Adipose tissue (tissue), 3 donors: Measurements from ENCODE around the gene LRRC2. TPM values are rescaled to one million over a fixed set of nuclear protein-coding genes. Genes with fewer than 3 reads are reported as not detected.
"Not testable (repeated sequence)": the region's sequence is repeated elsewhere in the genome, so short reads cannot be mapped to it uniquely, and the experiment has no call there.

Source experiments
- H3K27ac ChIP-seq: one replicate; pipeline ENCODE4 v1.5.1; 2013; ENCODE audit warnings: low read depth, low read length
- WGBS, 3 donors: extraction: QIAGEN DNeasy Blood & Tissue Kit; methylation state at CpG; one replicate each; pipeline ENCODE4 v1.1.7; 2013; 5-methylcytosine and 5-hydroxymethylcytosine counted together
- polyA plus RNA-seq, 3 donors: library from polyadenylated mRNA; stranded (reverse); fragments of 200-250 nt; gene quantifications; one replicate each; pipeline ENCODE4 v1.2.3, GENCODE V29; 2013
- donor health status: healthy with polysubstance abuse.
- donor health status: Bipolar disorder and iron deficiency.
- donor health status: healthy.

LRRC2 gene
- polyA plus RNA-seq, 3 donors, result 0.58 to 6.9 (median 1.2) TPM

GRCh38 chr3:46539443-46540005 is 26.6 kb downstream of the LRRC2 start:
- WGBS, 3 donors, result 81 to 92% (median 86%) methylated on average over 9 of the region's 9 CpGs
- H3K27ac ChIP-seq, result no peak overlapping the region

GRCh38 chr3:46538803-46539442 is 27.2 kb downstream of the LRRC2 start:
- 18 to 49% (median 26%) methylated on average over 14 of the region's 14 CpGs for WGBS, 3 donors
- no peak overlapping the region for H3K27ac ChIP-seq

- WGBS, 3 donors, result 43 to 73% (median 53%) methylated on average over 5 of the region's 5 CpGs
- not testable (repeated sequence) for H3K27ac ChIP-seq
Observed at GRCh38 chr3:46538425-46538802, 27.7 kb downstream of the LRRC2 start.

- 89 to 93% (median 93%) methylated on average over 5 of the region's 5 CpGs for WGBS, 3 donors
Observed at GRCh38 chr3:46537779-46538178, 28.3 kb downstream of the LRRC2 start.

GRCh38 chr3:46537316-46537715 is 28.8 kb downstream of the LRRC2 start:
- no peak overlapping the region for H3K27ac ChIP-seq
- 93 to 98% (median 96%) methylated on average over 1 of the region's 1 CpG for WGBS, 3 donors

More at GRCh38 chr3:46537779-46538178, 28.3 kb downstream of the LRRC2 start:
- H3K27ac ChIP-seq, result no peak overlapping the region

- no peak overlapping the region for H3K27ac ChIP-seq
Observed at GRCh38 chr3:46536758-46537157, 29.3 kb downstream of the LRRC2 start.

- H3K27ac ChIP-seq, result no peak overlapping the region
- 92 to 96% (median 94%) methylated on average over 5 of the region's 5 CpGs for WGBS, 3 donors
Observed at GRCh38 chr3:46535746-46536145, 30.4 kb downstream of the LRRC2 start.

- WGBS, 3 donors, result 82 to 90% (median 90%) methylated on average over 3 of the region's 3 CpGs
- no peak overlapping the region for H3K27ac ChIP-seq
Observed at GRCh38 chr3:46533091-46533490, 33.0 kb downstream of the LRRC2 start.

GRCh38 chr3:46527239-46527638 is 38.9 kb downstream of the LRRC2 start:
- 88 to 95% (median 92%) methylated on average over 5 of the region's 5 CpGs for WGBS, 3 donors
- H3K27ac ChIP-seq, result no peak overlapping the region

GRCh38 chr3:46524832-46525231 is 41.3 kb downstream of the LRRC2 start:
- H3K27ac ChIP-seq, result no peak overlapping the region
- WGBS, 3 donors, result 94 to 99% (median 95%) methylated on average over 3 of the region's 3 CpGs

- WGBS, 3 donors, result 71 to 84% (median 79%) methylated on average over 3 of the region's 3 CpGs
- no peak overlapping the region for H3K27ac ChIP-seq
Observed at GRCh38 chr3:46524008-46524407, 42.1 kb downstream of the LRRC2 start.

GRCh38 chr3:46523556-46523955 is 42.5 kb downstream of the LRRC2 start:
- WGBS, 3 donors, result 93 to 98% (median 97%) methylated on average over 2 of the region's 2 CpGs
- H3K27ac ChIP-seq, result no peak overlapping the region

GRCh38 chr3:46522201-46522600 is 43.9 kb downstream of the LRRC2 start:
- H3K27ac ChIP-seq, result not testable (repeated sequence)
- 80 to 93% (median 80%) methylated on average over 4 of the region's 4 CpGs for WGBS, 3 donors

- 78 to 82% (median 79%) methylated on average over 9 of the region's 9 CpGs for WGBS, 3 donors
- H3K27ac ChIP-seq, result no peak overlapping the region
Observed at GRCh38 chr3:46521096-46521495, 45.0 kb downstream of the LRRC2 start.

GRCh38 chr3:46520531-46520930 is 45.6 kb downstream of the LRRC2 start:
- 87 to 94% (median 88%) methylated on average over 3 of the region's 3 CpGs for WGBS, 3 donors
- no peak overlapping the region for H3K27ac ChIP-seq

- 99% methylated on average over 2 of the region's 2 CpGs for WGBS, 3 donors
- H3K27ac ChIP-seq, result no peak overlapping the region
Observed at GRCh38 chr3:46519952-46520351, 46.1 kb downstream of the LRRC2 start.

- 94 to 100% (median 97%) methylated on average over 2 of the region's 2 CpGs for WGBS, 3 donors
- no peak overlapping the region for H3K27ac ChIP-seq
Observed at GRCh38 chr3:46517784-46518181, 48.3 kb downstream of the LRRC2 start.

GRCh38 chr3:46517016-46517783 is 48.9 kb downstream of the LRRC2 start:
- H3K27ac ChIP-seq, result no peak overlapping the region
- 77 to 89% (median 88%) methylated on average over 7 of the region's 7 CpGs for WGBS, 3 donors

GRCh38 chr3:46516521-46516920 is 49.6 kb downstream of the LRRC2 start:
- no peak overlapping the region for H3K27ac ChIP-seq
- 86 to 95% (median 88%) methylated on average over 4 of the region's 4 CpGs for WGBS, 3 donors
